ENCODE data around the gene TULP4.

Gene TULP4

GRCh38 chr6:158312165-158312564 lies at the start of gene TULP4:
Gene TULP4, plus strand, starts transcription at chr6:158312465. Its CDS starts 1,552 bp downstream, at chr6:158314017.
- Histone ChIP-seq H3K36me3 (ENCODE audit: control insufficient read depth, insufficient read depth, low read length) (no peaks in the 10 kb centered on the region), H3K9me3 (ENCODE audit: control insufficient read depth, insufficient read depth, low read length) (no peaks in the 10 kb centered on the region), H3K9ac (ENCODE audit: low read depth, low read length) (no peak within 1 kb of the TSS), H3K27me3 (ENCODE audit: control insufficient read depth, insufficient read depth, low read length) (no peaks in the 10 kb centered on the region), H3K4me3 (ENCODE audit: low read depth, low read length) (no peak within 1 kb of the TSS), H3K4me1 (ENCODE audit: control insufficient read depth, insufficient read depth, low read length) (peaks cover 3% of the 10 kb centered on the region)

DNA sequence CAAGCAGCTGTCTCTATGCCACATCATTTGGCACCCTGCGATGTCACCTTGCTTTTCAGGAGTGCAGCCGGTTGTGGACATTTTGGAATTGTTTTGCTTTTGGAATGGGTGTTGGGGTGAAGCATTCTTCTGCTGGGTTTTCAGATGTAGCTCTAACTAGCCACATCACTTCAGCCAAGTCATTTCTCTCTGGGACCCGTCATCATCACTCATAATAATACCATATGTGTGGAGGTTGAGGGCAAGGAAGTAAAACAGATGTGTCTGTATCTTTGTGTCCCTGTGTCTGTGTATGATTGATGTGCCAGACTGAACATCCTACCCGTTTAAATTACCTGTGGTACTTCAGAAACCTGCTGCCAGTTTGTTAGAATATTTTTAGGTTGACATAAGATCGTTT lies 49.5 kb upstream of the TULP4 start:
- no peak overlapping the region for H3K9ac ChIP-seq (ENCODE audit: low read depth, low read length)
- no peaks in the 10 kb centered on the region for H3K9me3 ChIP-seq (ENCODE audit: control insufficient read depth, insufficient read depth, low read length)
- H3K27me3 ChIP-seq (ENCODE audit: control insufficient read depth, insufficient read depth, low read length) = no peaks in the 10 kb centered on the region
- H3K4me1 ChIP-seq (ENCODE audit: control insufficient read depth, insufficient read depth, low read length) = peaks cover 5% of the 10 kb centered on the region
- no peak overlapping the region for H3K4me3 ChIP-seq (ENCODE audit: low read depth, low read length)
- H3K36me3 ChIP-seq (ENCODE audit: control insufficient read depth, insufficient read depth, low read length) = no peaks in the 10 kb centered on the region

DNA sequence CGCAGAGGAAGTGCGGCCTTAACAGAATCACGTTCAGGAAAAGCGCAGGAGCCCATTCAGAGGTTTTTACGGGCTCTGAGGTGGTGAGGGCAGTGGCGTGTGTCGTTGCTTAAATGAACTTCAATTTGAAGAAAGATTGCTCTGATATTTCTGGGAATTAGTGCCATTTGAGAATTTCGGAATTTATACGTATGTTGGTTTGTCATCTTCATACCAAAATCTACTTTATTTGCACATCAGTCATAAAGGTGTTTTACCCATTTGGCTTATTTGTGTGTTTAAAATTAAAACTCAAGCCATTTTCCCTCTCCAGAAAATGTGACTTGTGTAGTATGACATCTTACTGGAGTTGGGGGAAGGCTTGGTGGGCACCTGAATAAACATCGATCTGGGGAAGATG lies 48.1 kb upstream of the TULP4 start:
- Histone ChIP-seq H3K27me3 (ENCODE audit: control insufficient read depth, insufficient read depth, low read length) (no peaks in the 10 kb centered on the region), H3K4me1 (ENCODE audit: control insufficient read depth, insufficient read depth, low read length) (peaks cover 10% of the 10 kb centered on the region), H3K4me3 (ENCODE audit: low read depth, low read length) (no peak overlapping the region), H3K36me3 (ENCODE audit: control insufficient read depth, insufficient read depth, low read length) (no peaks in the 10 kb centered on the region), H3K9me3 (ENCODE audit: control insufficient read depth, insufficient read depth, low read length) (no peaks in the 10 kb centered on the region), H3K9ac (ENCODE audit: low read depth, low read length) (no peak overlapping the region)

GRCh38 chr6:158266131-158266530 lies 46.1 kb upstream of the TULP4 start:
- Histone ChIP-seq H3K4me3 (ENCODE audit: low read depth, low read length) (no peak overlapping the region), H3K9me3 (ENCODE audit: control insufficient read depth, insufficient read depth, low read length) (no peaks in the 10 kb centered on the region), H3K27me3 (ENCODE audit: control insufficient read depth, insufficient read depth, low read length) (no peaks in the 10 kb centered on the region), H3K36me3 (ENCODE audit: control insufficient read depth, insufficient read depth, low read length) (no peaks in the 10 kb centered on the region), H3K9ac (ENCODE audit: low read depth, low read length) (no peak overlapping the region), H3K4me1 (ENCODE audit: control insufficient read depth, insufficient read depth, low read length) (peaks cover 16% of the 10 kb centered on the region)

GRCh38 chr6:158268361-158269147 lies 43.7 kb upstream of the TULP4 start:
- Histone ChIP-seq H3K27me3 (ENCODE audit: control insufficient read depth, insufficient read depth, low read length) (no peaks in the 10 kb centered on the region), H3K9ac (ENCODE audit: low read depth, low read length) (no peak overlapping the region), H3K36me3 (ENCODE audit: control insufficient read depth, insufficient read depth, low read length) (no peaks in the 10 kb centered on the region), H3K4me1 (ENCODE audit: control insufficient read depth, insufficient read depth, low read length) (peaks cover 16% of the 10 kb centered on the region), H3K9me3 (ENCODE audit: control insufficient read depth, insufficient read depth, low read length) (no peaks in the 10 kb centered on the region), H3K4me3 (ENCODE audit: low read depth, low read length) (no peak overlapping the region)

DNA sequence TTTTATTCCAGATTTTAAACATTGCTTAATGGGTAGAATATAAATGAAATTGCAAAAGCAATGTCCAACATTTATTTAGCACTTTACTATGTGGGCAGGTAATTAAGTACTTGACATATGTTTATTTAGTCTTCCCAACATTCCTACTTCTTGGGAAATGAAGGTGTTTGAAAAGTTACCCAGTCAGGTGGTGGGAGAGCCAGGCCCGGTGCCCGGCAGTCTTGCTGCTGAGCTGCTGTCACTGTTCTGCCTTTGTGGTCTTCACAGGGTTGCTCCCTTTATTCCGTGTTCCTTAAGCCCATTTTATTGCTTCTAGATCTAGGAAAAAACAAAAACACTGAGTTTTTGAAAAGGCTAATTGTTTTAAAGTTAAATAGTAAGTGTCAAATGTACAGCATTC lies 42.6 kb upstream of the TULP4 start:
- H3K4me3 ChIP-seq (ENCODE audit: low read depth, low read length) = no peak overlapping the region
- H3K9ac ChIP-seq (ENCODE audit: low read depth, low read length) = no peak overlapping the region
- peaks cover 13% of the 10 kb centered on the region for H3K4me1 ChIP-seq (ENCODE audit: control insufficient read depth, insufficient read depth, low read length)
- H3K27me3 ChIP-seq (ENCODE audit: control insufficient read depth, insufficient read depth, low read length) = no peaks in the 10 kb centered on the region
- no peaks in the 10 kb centered on the region for H3K9me3 ChIP-seq (ENCODE audit: control insufficient read depth, insufficient read depth, low read length)
- no peaks in the 10 kb centered on the region for H3K36me3 ChIP-seq (ENCODE audit: control insufficient read depth, insufficient read depth, low read length)

DNA sequence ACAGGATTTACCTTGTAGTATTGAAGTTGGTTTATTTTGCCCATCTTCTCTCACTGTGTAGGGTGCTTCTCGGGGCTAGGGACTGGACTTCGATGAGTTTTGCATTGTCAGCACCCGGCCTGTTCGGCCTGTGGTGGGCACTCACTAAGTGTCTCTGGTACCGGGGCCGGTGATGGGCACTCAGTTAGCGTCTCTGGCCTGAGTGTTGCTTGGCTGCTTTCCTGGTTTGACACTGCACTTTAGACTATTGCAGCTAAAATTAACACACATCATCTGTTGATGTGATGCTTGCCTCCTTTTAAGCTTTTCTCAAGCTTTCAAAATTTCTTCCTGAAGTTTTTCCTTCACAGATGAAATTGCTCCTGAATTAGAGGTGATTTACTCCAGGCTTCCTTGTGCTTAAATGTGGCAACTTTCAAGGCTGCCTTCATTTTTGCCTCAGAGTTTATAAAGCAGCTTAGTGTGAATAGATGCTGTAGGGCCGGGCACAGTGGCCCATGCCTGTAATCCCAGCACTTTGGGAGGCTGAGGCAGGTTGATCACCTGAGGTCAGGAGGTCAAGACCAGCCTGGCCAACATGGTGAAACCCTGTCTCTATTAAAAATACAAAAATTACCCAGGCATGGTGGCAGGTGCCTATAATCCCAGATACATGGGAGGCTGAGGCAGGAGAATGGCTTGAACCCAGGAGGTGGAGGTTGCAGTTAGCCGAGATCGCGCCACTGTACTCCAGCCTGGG lies 41.7 kb upstream of the TULP4 start:
- H3K27me3 ChIP-seq (ENCODE audit: control insufficient read depth, insufficient read depth, low read length) = no peaks in the 10 kb centered on the region
- no peak overlapping the region for H3K4me3 ChIP-seq (ENCODE audit: low read depth, low read length)
- no peaks in the 10 kb centered on the region for H3K36me3 ChIP-seq (ENCODE audit: control insufficient read depth, insufficient read depth, low read length)
- no peak overlapping the region for H3K9ac ChIP-seq (ENCODE audit: low read depth, low read length)
- H3K9me3 ChIP-seq (ENCODE audit: control insufficient read depth, insufficient read depth, low read length) = no peaks in the 10 kb centered on the region
- H3K4me1 ChIP-seq (ENCODE audit: control insufficient read depth, insufficient read depth, low read length) = peaks cover 11% of the 10 kb centered on the region

DNA sequence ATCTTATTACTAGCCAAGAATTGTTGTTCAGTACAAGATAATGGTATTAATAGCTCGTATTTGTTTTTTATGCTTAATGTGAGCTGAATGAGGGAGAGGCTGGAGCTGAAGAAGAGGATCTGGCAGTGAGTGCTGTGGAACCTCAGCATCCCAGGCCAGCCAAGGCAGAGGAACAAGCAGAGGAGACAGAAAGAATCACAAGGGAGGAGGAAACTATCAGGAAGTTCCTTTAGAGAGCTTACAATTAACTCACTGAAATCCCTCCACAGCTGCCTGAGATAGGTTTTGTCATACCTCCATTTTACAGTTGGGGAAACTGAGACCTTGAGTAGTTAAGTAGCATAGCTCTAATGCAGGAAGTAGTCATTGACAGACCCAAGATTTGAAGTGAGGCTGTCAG lies 39.9 kb upstream of the TULP4 start:
- H3K27me3 ChIP-seq (ENCODE audit: control insufficient read depth, insufficient read depth, low read length) = no peaks in the 10 kb centered on the region
- no peak overlapping the region for H3K9ac ChIP-seq (ENCODE audit: low read depth, low read length)
- H3K4me1 ChIP-seq (ENCODE audit: control insufficient read depth, insufficient read depth, low read length) = peaks cover 11% of the 10 kb centered on the region
- H3K9me3 ChIP-seq (ENCODE audit: control insufficient read depth, insufficient read depth, low read length) = no peaks in the 10 kb centered on the region
- H3K4me3 ChIP-seq (ENCODE audit: low read depth, low read length) = no peak overlapping the region
- no peaks in the 10 kb centered on the region for H3K36me3 ChIP-seq (ENCODE audit: control insufficient read depth, insufficient read depth, low read length)

DNA sequence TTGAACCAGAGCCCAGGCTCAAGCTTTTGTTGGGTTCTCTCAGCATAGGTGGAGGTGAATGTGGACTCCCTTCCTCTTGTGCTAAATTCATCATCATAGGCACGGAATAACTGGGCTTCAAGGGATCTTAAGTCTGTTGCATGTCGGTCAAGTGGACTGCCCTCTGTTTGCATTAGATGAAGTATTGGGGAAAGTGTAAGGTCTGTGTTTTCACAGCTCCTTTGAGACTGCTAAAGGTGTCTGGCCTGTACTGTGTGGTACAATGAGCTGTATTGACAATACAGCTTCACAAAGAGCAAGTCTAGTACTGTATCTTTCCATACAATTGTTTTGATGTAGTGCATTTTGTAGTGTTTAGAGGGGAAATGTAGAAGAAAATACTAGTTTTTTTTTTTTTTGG lies 34.3 kb upstream of the TULP4 start:
- Histone ChIP-seq H3K9me3 (ENCODE audit: control insufficient read depth, insufficient read depth, low read length) (no peaks in the 10 kb centered on the region), H3K9ac (ENCODE audit: low read depth, low read length) (no peak overlapping the region), H3K36me3 (ENCODE audit: control insufficient read depth, insufficient read depth, low read length) (no peaks in the 10 kb centered on the region), H3K27me3 (ENCODE audit: control insufficient read depth, insufficient read depth, low read length) (no peaks in the 10 kb centered on the region), H3K4me3 (ENCODE audit: low read depth, low read length) (no peak overlapping the region), H3K4me1 (ENCODE audit: control insufficient read depth, insufficient read depth, low read length) (peaks cover 8% of the 10 kb centered on the region)

- Histone ChIP-seq H3K9ac (ENCODE audit: low read depth, low read length) (no peak overlapping the region), H3K36me3 (ENCODE audit: control insufficient read depth, insufficient read depth, low read length) (no peaks in the 10 kb centered on the region), H3K9me3 (ENCODE audit: control insufficient read depth, insufficient read depth, low read length) (no peaks in the 10 kb centered on the region), H3K4me1 (ENCODE audit: control insufficient read depth, insufficient read depth, low read length) (peaks cover 24% of the 10 kb centered on the region), H3K27me3 (ENCODE audit: control insufficient read depth, insufficient read depth, low read length) (no peaks in the 10 kb centered on the region), H3K4me3 (ENCODE audit: low read depth, low read length) (no peak overlapping the region)
Observed at GRCh38 chr6:158279615-158280014, 32.6 kb upstream of the TULP4 start.

DNA sequence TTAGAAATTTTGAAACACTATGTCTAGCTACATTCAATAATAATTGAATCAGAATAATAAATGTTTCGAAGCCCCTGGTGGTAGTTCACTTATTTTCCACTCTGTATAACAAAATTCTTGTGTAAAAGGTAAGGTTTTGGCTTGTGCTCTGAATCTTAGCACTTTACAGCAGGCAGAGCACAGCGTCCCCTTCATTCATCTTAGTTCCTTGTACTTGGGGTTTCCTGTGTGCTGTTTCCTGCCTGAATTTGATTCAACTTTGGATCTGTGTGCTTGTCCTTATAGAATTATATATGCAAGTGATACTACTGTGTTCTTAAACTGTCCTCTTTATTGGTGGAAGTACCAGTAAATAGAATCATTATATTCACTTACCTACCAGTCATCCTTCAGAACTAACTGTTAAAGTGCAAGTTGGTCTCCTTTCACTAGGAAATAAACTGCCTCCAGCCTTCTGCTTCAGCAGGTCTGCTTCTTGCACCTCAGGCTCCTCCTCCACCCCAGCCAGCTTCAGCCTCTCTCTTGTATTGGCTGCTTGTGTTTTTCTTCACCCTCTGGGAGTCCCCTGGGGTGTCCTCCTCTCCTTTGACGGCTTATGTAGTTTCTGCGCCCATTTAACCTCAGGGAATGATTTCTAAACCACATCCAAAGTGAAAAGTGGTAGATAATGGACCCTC lies 28.8 kb upstream of the TULP4 start:
- no peaks in the 10 kb centered on the region for H3K27me3 ChIP-seq (ENCODE audit: control insufficient read depth, insufficient read depth, low read length)
- H3K4me3 ChIP-seq (ENCODE audit: low read depth, low read length) = no peak overlapping the region
- peaks cover 37% of the 10 kb centered on the region for H3K4me1 ChIP-seq (ENCODE audit: control insufficient read depth, insufficient read depth, low read length)
- H3K36me3 ChIP-seq (ENCODE audit: control insufficient read depth, insufficient read depth, low read length) = no peaks in the 10 kb centered on the region
- H3K9ac ChIP-seq (ENCODE audit: low read depth, low read length) = peak overlapping the region; percentile 56
- H3K9me3 ChIP-seq (ENCODE audit: control insufficient read depth, insufficient read depth, low read length) = no peaks in the 10 kb centered on the region
